ENCODE measurements around the gene CAMTA1.

DNA sequence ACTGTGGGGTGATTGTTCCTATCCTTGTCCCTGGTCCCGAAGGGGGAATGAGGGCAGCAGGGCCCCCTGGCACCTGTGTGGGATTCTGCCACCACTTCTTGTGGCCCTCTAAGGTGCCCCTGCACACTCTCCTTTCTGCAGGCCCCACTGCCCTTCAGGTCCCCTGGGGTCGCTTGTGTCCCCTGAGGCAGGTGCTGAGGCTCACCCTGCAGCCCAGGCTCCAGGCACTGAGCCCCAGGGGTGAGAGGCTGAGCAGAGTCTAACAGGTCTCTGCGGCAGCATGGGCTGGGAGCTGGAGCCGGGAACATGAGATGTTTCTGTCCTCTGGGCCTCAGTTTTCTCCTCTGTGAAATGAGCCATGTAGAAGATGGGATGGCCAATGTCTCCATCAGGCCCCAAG lies 774.9 kb downstream of the CAMTA1 start:
- TF ChIP-seq, protein P1, sequence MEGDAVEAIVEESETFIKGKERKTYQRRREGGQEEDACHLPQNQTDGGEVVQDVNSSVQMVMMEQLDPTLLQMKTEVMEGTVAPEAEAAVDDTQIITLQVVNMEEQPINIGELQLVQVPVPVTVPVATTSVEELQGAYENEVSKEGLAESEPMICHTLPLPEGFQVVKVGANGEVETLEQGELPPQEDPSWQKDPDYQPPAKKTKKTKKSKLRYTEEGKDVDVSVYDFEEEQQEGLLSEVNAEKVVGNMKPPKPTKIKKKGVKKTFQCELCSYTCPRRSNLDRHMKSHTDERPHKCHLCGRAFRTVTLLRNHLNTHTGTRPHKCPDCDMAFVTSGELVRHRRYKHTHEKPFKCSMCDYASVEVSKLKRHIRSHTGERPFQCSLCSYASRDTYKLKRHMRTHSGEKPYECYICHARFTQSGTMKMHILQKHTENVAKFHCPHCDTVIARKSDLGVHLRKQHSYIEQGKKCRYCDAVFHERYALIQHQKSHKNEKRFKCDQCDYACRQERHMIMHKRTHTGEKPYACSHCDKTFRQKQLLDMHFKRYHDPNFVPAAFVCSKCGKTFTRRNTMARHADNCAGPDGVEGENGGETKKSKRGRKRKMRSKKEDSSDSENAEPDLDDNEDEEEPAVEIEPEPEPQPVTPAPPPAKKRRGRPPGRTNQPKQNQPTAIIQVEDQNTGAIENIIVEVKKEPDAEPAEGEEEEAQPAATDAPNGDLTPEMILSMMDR (IDR thresholded peaks at IDR 0.05; ENCODE audit: poor library complexity, severe bottlenecking) = no peak
- TF ChIP-seq MXI1 (conservative IDR thresholded peaks at IDR 0.05; ENCODE audit: poor library complexity, severe bottlenecking) (no peak), POLR2AphosphoS5 (IDR thresholded peaks at IDR 0.05) (no peak), RAD21 (conservative IDR thresholded peaks at IDR 0.05) (no peak), TAF1 (IDR thresholded peaks at IDR 0.05; ENCODE audit: low read depth) (no peak)

Measured in neural cell (in vitro differentiated cells).